Left hindlimb (tissue), 1 donor: ENCODE data around the gene ASTL.
A peak's percentile ranks its signal among the peaks of the same experiment; 100 is the strongest.

Experiments
- DNase-seq: peaks from one replicate; pipeline ENCODE4 v3.0.0-alpha.2; 2018

Gene ASTL

GRCh38 chr2:96111257-96111640 is 27.1 kb downstream of the ASTL start:
- peak; percentile 13 for DNase-seq

DNA sequence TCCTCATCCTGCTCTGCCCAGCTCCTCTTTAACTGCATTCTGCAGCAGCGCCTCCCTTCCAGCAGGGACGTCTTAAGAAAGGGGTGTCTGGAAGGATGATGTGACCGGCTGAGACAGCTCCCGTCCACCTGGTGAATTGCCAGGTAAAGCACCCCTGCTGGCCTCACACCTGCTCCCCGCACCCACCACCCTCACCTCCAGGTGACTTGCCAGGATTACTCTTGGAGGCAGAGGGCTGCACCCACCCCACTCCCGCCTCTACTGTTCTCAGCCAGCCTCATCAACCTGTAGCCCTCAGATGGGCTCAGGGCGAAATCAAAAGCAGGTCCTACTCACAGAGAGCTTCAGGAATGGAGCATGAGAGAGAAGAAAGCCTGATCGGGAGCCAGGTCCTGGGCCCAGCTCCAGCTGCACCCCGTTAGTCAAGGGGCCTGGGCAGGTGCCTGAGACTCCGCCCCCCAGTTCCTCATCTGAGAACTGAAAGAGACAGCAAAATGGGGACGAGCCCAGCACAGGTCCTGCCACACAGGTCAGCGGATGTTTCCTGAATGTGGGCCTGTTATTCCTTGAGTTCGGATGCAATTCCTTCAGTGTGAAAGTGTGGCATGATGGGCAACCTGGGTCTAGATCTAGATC is 27.6 kb downstream of the ASTL start:
- DNase-seq, result peak; percentile 22

DNA sequence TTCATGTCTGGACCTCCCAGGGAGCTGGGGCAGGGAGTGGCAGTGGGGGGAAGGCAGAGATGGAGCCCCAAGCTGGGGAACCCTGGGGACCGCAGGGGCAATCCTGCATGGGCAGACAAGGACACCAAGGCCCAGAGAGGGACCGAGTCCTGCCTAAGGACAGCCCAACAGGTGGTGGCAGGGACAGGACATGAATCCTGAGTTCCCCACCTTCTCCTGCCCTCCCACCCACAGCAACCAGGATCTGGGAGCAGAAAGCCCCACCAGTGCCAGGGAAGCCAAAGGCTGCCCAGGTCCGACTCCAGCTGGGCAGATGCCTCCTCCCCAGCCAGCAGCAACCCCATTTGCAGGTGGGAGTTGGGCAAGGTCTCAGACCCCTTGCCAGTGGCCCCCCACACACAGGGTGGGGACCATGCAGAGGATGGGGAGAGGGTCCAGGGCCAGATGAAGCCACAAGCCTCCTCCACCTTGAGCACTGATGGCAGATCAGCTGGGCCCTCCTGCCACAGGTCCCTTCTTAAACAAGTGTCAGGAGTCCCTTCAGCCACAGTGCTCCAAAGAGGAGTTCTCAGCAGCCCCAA is 28.3 kb downstream of the ASTL start:
- peak; percentile 9 for DNase-seq

GRCh38 chr2:96109361-96109680 is 29.0 kb downstream of the ASTL start:
- DNase-seq, result no peak

DNA sequence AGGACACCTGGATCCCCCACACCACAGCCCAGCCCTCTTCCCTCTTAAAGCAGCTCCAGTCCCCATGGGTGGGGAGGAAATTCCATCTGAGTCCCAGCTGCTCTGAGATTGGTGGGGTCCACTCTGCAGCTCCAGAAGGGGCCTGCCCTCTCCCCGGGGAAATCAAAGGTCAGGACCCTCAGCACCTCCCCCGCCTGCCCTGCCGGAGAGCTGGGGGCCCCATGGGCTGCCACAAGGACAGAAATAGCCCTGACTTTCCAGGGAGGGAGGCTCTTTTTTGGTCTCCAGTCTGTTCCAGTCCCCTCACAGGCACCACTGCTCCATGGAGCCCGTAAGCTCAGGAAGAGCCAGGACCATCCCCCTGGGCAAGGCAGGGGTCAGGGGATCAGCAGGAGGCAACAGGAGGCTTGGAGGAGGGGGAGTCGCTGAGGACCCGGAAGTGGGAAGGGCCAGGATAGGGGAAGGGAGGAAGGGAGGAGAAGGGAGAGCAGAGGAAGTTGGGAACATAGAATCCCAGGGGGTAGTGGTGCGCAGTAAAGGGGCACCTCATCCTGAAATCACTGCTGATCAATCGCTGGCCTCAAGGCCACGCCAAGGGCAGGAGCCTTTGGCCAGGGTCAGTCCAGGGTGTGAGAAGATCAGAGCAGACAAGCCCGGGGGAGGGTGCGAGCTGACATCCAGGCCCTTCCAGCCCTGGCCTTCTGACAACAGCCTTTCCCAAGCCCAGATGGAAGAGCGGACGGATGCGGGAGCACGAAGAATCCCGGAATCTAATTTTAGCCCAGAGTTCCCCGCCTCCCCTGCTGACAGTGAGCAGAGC is 29.6 kb downstream of the ASTL start:
- DNase-seq, result peak; percentile 77

DNA sequence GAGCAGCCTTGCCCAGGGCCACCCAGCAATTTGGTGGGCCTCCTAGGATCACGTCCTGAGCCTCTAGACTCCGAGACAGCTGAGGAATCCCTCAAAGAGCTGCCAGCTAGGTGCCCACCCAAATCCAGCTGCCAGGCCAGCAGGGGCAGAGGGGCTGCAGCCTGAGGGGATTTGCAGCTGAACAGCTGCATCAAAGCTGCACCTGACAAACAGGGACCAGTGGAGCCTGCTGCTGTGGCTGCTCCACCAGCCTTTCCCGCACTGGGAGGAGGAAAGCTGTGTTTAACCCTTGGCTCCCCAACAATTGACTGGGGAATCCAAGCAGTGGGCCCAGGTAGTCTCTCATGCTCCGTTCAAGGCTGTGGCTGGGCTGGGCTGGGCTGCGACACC is 30.2 kb downstream of the ASTL start:
- DNase-seq, result no peak

DNA sequence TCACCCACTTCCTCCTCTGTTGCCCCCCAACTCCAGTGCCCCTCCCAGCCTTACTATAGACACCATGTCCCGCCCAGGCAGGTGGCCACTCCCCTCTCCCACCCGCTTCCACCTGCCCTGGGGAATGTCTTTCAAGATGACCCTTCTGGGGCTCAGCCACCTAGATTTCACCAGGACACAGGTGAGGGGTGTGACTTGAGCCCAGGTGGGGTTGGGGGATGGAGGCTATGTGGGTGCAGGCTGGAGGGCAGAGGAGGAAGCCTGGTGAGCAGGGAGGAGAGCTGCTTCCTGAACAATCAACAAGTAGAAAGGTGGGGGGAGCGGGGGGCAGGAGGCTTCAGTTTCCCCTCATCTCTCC is 30.6 kb downstream of the ASTL start:
- DNase-seq, result no peak

- peak; percentile 30 for DNase-seq
Measured at GRCh38 chr2:96106991-96107707, 31.2 kb downstream of the ASTL start.

DNA sequence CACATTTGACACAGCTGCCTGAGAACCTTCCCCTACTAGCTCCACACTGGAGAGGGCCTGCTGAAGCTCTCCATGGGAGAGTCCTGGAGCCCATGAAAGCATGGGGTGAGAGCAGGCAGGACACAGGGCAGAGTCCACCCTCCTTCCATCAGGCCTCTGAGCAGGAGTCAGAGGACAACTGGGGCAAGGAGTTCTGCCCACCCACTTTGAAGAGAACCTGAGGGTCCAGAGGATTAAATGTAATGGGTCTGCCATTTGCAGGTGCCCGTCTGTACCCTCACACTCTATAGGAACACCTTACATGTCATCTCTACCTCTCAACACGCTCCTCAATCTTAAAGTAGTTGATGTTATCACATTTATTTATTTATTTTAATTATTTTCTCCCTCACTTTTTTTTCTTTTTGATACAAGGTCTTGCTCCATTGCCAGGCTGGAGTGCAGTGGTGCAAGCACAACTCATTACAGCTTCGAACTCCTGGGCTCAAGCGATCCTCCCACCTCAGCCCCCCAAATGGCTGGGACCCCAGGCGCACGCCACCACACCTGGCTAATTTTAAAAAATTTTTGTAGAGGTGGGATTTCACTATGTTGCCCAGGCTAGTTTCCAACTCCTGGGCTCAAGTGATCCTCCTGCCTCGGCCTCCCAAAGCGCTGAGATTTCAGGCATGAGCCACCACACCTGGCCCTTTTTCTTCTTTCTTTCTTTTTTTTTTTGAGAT is 32.1 kb downstream of the ASTL start:
- DNase-seq, result no peak

DNA sequence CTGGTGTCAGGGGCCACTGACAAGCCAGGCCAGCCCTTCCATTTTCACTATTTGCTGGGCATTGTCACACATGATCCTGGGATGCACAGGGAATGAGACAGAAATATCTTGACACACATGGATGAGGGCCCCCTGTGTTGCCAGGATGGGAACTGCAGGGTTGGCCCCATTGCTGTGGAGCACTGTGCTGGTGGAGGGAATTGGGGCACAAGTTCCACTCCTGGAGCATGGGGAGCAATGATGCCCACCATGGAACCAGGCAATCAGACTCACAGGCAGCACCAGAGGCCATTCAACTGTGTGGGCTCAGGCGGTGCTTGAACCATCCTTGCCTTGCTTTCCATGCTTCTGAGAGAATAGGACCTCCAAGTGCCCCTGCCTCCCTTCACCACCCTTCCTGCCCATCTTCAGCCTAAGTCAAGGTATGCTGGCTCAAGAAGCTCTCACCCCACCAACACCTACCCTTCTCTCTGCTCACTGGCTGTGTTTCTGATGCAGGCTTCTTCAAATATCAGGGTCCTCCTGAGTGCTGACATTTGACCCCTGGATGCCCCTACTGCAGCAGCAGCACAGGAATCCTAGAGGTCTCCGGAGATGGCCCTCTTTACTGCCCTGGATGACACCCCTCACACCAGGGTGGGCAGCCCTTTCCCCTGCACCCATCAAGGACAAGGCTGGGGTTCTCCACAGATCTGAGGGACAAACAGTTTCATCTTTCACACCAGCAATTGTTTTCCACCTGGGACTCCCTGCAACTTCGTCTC is 33.0 kb downstream of the ASTL start:
- DNase-seq, result peak; percentile 23

DNA sequence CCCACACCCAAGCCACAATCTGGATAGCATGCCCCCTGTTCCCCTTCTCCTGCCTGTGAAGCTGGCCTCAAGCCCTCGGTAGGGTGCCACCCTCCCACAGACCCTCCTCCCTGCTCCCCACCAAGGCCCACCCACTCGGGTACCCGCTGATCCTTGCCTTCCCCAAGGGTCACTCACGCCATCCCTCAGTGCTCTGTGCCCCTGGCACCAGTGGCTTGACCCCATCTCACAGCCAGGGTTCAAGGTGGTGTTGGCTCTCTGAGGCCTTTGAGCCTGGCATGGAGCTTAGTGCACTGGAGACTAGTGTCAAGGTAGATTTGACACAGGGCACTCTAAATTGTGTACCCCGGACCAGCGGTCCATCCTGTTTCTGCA is 33.8 kb downstream of the ASTL start:
- DNase-seq, result peak; percentile 6

- DNase-seq, result peak; percentile 26
Measured at GRCh38 chr2:96103761-96104486, 34.4 kb downstream of the ASTL start.

DNA sequence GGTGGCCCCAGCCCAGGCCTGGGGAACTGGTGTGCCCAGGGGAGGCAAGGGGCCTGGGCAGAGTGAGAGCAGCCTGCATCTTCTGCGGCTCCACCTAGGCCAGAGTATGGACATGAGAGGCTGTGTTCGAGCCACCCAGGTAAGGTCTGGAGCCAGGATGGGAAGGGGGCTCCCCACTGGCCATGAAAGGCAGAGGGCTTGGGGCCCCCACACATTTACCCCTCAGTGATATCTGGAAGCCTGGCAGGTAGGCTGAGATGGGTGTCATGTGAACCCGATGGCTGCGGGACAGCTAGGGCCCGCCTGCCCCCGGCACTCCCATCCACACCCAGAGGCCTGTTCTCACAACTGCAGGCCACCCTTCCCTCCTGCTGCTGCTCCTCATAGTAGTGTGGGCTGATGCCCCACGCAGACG is 35.1 kb downstream of the ASTL start:
- no peak for DNase-seq

DNA sequence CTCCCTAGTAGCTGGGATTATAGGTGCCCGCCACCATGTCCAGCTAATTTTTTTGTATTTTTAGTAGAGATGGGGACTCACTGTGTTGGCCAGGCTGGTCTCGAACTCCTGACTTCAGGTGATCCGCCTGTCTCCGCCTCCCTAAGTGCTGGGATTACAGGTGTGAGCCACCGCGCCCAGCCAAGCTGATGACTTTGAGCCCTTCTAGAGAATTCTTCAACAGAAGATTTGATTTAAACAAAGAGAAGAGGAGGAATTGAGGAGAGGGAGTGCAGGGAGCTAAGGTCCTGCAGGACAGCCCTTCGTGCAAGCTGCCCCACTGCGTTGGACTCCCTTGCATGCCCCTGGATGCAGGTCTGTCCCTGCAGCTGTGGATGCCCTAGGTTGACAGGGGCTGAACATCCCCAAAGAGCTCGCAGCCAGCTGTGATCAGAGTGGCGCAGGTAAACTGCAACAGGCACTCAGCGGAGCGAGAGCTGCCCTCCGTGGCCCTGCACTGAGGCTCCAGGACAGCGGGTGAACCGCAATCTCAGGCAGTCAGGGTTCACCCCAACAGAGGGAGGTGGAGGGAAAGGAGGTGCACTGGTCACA is 35.6 kb downstream of the ASTL start:
- DNase-seq, result peak; percentile 18

DNA sequence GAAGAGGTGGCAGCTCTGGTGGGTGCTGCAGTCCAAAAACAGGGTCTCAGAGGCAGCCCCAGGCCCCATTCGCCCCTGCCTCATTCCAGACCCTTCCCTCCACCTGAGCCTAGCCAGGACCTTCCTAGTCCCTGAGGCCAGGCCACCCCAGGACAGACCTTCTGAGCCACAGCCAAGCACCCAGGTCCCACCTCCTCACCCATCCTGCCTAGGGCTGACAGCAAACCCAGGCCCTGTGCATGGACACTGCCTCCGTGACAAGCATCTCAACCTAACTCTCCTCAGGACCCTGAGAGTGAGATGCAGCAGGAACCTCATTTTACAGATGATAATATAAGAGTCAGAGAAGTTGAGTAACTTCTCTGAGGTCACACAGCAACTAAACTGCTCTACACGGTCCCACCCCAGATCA is 37.4 kb downstream of the ASTL start:
- DNase-seq, result no peak

DNA sequence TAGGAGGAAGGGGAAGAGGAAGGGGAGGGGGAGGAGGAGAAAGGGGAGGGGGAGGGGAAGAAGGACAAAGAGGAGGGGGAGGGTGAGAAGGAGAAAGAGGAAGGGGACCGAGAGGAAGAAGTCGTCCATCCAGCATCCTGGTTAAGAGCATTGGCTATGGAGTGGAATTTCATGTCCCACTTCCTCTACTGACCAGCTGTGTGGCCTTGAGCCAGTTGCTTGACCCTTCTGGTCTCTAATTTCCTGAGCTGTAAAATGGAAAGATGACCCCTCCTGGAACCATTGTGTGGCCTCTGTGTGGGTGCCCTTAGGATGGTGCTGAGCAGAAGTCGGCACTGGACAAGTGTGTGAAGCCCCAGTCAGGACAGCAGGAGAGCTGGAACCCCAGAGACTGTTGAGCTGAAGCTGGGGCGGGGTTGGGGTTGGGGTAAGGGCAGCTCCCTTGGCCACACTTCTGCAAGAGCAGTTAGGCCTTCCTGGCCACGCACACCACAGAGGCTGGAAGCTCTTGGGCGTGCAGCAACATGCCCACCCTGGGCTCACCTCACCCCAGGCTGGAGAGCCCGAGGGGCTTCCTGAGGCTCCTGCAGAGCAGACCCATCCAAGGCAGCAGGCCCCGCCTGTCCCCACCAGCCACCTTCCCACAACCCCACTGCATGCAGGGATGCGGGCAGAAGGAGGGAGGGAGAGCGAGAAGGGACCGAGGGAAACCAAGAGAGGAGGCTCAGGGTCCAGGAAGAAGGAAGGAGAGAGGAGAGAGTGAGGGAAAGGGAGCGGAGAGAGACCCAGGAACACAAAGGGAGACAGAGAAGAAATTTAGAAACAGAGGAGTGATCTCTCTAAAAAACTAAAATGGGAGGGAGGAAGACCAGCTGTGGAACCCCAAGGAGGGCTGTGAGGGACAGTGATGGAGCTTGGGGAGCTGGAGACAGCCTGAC is 38.2 kb downstream of the ASTL start:
- peak; percentile 17 for DNase-seq

- peak; percentile 28 for DNase-seq
Measured at GRCh38 chr2:96098900-96099590, 39.3 kb downstream of the ASTL start.

GRCh38 chr2:96097951-96098823 is 40.1 kb downstream of the ASTL start:
- DNase-seq, result peak; percentile 18
